Skeletal muscle tissue (tissue), 4 donors: ENCODE data around the gene BMF. TPM values are rescaled to one million over a fixed set of nuclear protein-coding genes. Genes with fewer than 3 reads are reported as not detected.

Experiments
- H3K27ac ChIP-seq: one replicate; pipeline ENCODE4 v1.7.0; 2013; ENCODE audit warnings: mild to moderate bottlenecking, low read depth, low read length, inconsistent platforms
- H3K27me3 ChIP-seq, 3 donors: one replicate each; pipeline ENCODE4 v1.7.0; 2013; ENCODE audit warnings: low read length in 3 of 3; ENCODE audit not compliant: control insufficient read depth in 3 of 3, insufficient read depth in 3 of 3
- H3K36me3 ChIP-seq, 3 donors: one replicate each; pipeline ENCODE4 v1.7.0; 2013; ENCODE audit warnings: low read length in 3 of 3; ENCODE audit not compliant: control insufficient read depth in 3 of 3, insufficient read depth in 3 of 3
- H3K4me1 ChIP-seq, 3 donors: one replicate each; pipeline ENCODE4 v1.7.0; 2013; ENCODE audit warnings: low read length in 3 of 3, mild to moderate bottlenecking in 3 of 3; ENCODE audit not compliant: control insufficient read depth in 3 of 3, insufficient read depth in 3 of 3
- H3K4me3 ChIP-seq, 3 donors: one replicate each; pipeline ENCODE4 v1.7.0; 2013; ENCODE audit warnings: low read length in 3 of 3
- H3K9ac ChIP-seq, 3 donors: one replicate each; pipeline ENCODE4 v1.7.0; 2013; ENCODE audit warnings: low read length in 3 of 3, mild to moderate bottlenecking in 3 of 3, moderate library complexity in 2 of 3, low read depth in 1 of 3
- H3K9me3 ChIP-seq, 3 donors: one replicate each; pipeline ENCODE4 v1.7.0; 2013; ENCODE audit warnings: low read length in 3 of 3; ENCODE audit not compliant: control insufficient read depth in 3 of 3
- total RNA-seq: library from RNA; depleted of rRNA; stranded (reverse); fragments of >200 nt; gene quantifications from one replicate; pipeline ENCODE4 v1.2.3, GENCODE V29; 2014
- donor health status: Osteomylitis.

Gene BMF
- total RNA-seq, 1 donor from 2014 or later, result 8.4 TPM

DNA sequence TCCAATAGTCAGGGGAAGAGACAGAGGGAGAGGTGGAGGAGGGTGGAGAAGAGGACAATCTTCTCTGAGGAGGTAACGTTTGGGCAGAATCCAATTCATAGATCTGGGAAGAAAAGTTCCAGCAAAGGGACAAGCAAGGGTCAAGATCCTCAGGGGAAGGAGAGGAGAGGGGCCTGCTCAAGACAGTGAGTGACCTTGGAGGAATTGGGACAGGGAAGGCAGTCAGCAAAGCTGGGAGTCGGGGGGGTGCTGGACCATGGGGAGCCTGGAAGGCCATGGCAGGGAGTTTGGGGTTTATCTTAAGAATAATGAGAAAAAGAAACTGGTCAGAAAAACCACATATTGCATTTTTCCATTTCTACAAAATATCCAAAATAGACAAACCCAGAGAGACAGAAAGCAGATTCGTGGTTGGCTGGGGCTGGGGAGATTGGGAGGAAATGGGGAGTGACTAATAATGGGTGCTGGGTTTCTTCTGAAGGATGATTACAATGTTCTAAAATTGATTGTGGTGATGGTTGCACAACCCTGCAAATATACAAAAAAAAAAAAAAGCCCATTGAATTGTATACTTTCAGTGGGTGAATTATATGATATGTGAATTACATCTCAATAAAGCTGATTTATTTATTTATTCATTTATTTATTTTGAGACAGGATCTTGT lies 50.1 kb downstream of the BMF start:
- Histone ChIP-seq H3K4me3 (no peak overlapping the region), H3K9me3 (no peaks in the 10 kb centered on the region), H3K4me1 (peaks cover 34 to 43% (median 37%) of the 10 kb centered on the region in 3 donors), H3K9ac (no peak overlapping the region), H3K36me3 (peaks cover 0 to 2% (median 0%) of the 10 kb centered on the region in 3 donors), H3K27me3 (no peaks in the 10 kb centered on the region), H3K27ac (no peak overlapping the region)

DNA sequence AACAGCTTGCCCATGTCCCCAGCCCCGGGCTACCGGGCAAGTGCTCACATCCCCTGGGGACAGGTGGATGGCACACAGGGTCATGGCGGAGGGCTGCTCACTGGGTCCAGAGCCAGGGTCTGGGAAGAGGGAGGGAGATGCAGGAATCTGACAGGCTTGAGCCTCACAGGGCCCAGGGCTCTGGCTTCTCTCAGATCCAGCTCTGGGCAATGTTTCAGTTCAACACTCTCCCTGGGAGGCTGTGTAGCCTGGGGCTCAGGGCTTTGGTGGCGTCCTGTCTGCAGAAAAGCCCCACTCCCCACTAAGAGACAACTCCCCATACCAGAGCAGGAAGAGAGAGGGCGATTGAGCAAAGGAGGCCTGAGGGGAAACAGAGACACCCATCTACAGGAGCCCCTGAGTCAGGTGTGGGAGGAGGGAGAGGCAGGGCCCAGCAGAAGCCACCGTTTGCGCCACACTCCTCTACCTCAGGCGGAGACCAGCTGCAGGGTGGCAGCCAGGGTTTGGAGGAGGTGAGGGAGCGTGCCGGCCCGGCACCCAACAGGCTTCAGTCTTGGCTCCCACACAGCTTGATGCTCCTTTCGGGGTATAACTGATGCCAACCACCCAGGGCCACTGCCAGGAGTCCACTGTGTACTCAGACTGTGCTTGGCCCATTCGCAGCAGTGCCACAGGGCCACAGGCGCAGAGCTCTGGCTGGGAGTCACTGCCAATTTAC lies 52.9 kb downstream of the BMF start:
- H3K27ac ChIP-seq, result peak overlapping the region; percentile 40
- peaks cover 24 to 36% (median 29%) of the 10 kb centered on the region in 3 donors for H3K4me1 ChIP-seq
- H3K36me3 ChIP-seq, result peaks cover 0 to 2% (median 0%) of the 10 kb centered on the region in 3 donors
- H3K9ac ChIP-seq, result peak overlapping the region; percentile 14 to 50 (median 27)
- H3K4me3 ChIP-seq, result no peak overlapping the region
- H3K27me3 ChIP-seq, result no peaks in the 10 kb centered on the region
- H3K9me3 ChIP-seq, result no peaks in the 10 kb centered on the region

DNA sequence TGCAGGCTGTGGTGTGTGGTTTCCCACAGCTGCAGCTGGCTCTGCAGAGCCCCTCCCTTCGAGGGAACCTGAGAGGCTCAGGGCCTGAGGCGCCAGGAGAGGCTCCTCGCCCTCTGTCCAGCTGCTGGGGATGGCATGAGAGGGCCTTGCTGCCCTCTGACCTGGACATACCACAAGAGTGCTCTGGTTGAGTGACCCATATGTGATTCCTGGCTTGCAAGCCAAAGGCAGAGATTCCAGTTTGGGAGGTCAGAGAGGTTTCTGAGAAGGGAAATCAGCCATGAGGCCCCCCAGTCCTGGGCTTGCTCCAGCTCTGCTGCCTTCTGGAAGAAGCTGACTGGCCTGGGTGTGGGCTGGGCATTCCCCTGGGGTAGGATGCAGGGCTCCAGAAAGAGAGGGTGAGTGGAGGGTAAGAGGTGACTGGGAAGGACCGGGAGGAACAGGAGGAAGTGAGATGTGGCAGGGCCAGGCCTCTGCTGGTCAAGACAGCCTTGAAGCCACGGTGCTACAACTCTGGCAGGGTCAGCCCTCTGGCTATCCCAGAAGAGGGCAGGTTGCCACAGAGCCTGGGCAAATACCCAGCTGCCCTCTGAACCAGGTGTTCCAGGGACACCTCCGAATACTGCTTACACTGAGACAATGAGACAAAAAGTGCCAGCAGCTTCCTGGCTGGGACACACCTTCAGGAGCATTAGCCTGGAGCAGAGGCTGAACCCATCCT lies 53.7 kb downstream of the BMF start:
- Histone ChIP-seq H3K9ac (peak overlapping the region; percentile 14 to 50 (median 27)), H3K9me3 (no peaks in the 10 kb centered on the region), H3K4me3 (no peak overlapping the region), H3K27me3 (no peaks in the 10 kb centered on the region), H3K36me3 (peaks cover 0 to 2% (median 0%) of the 10 kb centered on the region in 3 donors), H3K4me1 (peaks cover 26 to 43% (median 32%) of the 10 kb centered on the region in 3 donors), H3K27ac (peak overlapping the region; percentile 40)

DNA sequence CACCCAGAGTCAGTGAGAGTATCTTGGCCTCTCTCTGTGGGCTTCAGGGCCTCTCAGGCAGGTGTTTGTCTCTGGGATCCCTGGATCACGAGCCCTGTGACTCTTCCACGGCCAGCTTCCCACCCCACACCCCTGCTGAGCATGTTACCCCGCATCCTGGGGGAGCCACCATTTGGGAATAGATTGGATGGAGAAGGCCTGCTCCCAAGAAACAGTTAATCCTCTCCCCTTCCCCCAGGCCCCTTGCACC lies 54.1 kb downstream of the BMF start:
- H3K9ac ChIP-seq, result peak overlapping the region in 1 of 3 donors; percentile 50
- H3K4me3 ChIP-seq, result no peak overlapping the region
- peaks cover 27 to 47% (median 33%) of the 10 kb centered on the region in 3 donors for H3K4me1 ChIP-seq
- peak overlapping the region; percentile 36 for H3K27ac ChIP-seq
- no peaks in the 10 kb centered on the region for H3K9me3 ChIP-seq
- no peaks in the 10 kb centered on the region for H3K27me3 ChIP-seq
- peaks cover 0 to 2% (median 0%) of the 10 kb centered on the region in 3 donors for H3K36me3 ChIP-seq

DNA sequence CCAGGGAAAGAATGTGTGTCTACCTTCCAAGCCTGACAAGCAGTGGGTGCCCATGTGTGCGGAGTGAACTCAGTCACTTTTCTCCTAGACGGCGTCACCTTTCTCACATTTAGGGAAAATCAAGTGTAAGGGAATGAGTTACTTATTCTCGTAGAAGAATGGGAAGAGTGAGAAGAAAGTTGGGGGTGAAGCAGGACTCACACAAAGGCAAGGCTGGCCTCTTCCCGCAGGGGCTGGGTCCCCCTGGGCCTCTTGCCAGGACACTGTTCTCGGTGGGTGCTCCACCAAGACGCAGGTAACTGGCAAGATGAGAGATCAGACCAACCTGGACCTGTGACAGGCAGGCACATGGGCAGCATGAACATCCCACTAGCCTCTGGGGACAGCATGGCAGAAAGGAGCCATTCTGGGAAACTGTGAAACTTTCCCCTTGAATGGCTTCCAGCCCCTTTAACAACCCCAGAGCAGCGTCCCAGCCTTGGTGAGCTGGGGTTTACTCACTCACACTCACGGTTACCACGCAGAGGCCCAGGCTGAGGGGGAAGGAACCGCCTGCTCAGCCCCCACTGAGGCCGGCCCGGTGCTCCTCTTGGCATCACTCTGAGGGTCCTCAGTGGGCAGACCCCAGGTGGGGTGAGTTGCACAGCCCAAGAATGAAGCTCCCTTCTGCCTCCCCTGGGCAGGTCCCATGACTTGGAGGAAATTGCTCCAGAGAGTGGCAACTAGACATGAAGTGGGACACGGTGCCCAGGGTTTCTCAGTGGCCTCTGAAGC lies 54.7 kb downstream of the BMF start:
- H3K36me3 ChIP-seq, result peaks cover 0 to 2% (median 0%) of the 10 kb centered on the region in 3 donors
- no peaks in the 10 kb centered on the region for H3K9me3 ChIP-seq
- H3K9ac ChIP-seq, result peak overlapping the region in 1 of 3 donors; percentile 45
- H3K27ac ChIP-seq, result no peak overlapping the region
- H3K4me1 ChIP-seq, result peaks cover 27 to 47% (median 33%) of the 10 kb centered on the region in 3 donors
- no peaks in the 10 kb centered on the region for H3K27me3 ChIP-seq
- no peak overlapping the region for H3K4me3 ChIP-seq

DNA sequence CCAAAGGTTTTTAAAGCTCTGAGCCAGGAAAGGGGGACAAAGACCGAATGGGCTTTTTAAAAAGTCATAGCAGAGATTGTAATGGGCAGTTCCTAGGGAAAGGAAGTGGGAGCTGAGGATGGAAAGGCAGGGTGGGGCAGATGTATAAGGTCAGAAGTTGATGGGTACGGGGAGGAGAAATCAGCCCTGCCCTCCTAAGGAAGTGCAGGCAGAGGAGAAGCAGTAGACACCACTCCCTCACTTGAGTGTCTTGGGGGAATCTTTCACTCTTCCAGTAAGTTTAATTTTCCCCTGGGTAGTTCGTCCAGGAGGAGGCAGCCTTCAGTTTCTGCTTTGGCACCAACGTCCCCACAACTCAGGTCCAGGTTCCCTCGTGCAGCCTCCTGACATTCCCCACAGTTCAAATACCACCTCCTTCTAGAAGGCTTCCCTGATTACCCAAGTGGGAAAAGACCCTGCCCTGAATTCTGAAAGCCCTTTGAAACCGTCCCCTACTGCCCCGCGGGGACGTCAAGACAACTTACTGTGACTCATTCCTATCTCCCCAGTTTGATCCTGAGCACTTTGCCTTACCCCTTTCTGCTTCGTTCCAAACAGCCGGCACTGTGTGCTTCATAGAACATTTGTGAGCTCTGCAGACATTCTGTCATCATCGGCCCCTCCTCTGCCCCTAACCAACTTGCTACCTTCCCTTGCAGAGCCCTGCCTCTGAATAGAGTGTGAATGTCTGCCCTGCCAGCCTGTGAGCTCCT lies 55.4 kb downstream of the BMF start:
- Histone ChIP-seq H3K9me3 (no peaks in the 10 kb centered on the region), H3K36me3 (peaks cover 0 to 4% (median 0%) of the 10 kb centered on the region in 3 donors), H3K27me3 (no peaks in the 10 kb centered on the region), H3K4me1 (peaks cover 30 to 51% (median 35%) of the 10 kb centered on the region in 3 donors), H3K27ac (no peak overlapping the region), H3K9ac (no peak overlapping the region), H3K4me3 (no peak overlapping the region)

DNA sequence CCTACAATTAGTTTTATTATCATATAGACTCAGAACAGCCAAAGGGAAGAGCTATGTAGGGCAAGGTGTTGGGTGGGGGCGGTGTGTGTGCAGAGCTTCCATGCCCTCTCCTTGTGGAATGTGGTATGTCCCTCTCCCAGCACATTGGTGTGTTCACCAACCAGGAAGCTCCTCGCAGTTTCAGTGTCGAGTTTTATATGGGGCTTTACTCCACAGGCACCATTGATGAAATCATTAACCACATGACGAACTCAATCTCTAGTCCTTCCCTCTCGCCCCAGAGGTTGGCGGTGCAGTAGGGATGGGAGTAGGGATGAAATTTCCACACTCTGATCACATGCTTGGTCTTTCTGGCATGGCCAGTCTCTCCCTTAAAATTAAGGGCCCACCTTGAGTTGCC lies 56.1 kb downstream of the BMF start:
- Histone ChIP-seq H3K27me3 (no peaks in the 10 kb centered on the region), H3K9me3 (no peaks in the 10 kb centered on the region), H3K4me1 (peaks cover 35 to 56% (median 42%) of the 10 kb centered on the region in 3 donors), H3K36me3 (peaks cover 0 to 4% (median 2%) of the 10 kb centered on the region in 3 donors), H3K27ac (no peak overlapping the region), H3K4me3 (no peak overlapping the region), H3K9ac (no peak overlapping the region)

DNA sequence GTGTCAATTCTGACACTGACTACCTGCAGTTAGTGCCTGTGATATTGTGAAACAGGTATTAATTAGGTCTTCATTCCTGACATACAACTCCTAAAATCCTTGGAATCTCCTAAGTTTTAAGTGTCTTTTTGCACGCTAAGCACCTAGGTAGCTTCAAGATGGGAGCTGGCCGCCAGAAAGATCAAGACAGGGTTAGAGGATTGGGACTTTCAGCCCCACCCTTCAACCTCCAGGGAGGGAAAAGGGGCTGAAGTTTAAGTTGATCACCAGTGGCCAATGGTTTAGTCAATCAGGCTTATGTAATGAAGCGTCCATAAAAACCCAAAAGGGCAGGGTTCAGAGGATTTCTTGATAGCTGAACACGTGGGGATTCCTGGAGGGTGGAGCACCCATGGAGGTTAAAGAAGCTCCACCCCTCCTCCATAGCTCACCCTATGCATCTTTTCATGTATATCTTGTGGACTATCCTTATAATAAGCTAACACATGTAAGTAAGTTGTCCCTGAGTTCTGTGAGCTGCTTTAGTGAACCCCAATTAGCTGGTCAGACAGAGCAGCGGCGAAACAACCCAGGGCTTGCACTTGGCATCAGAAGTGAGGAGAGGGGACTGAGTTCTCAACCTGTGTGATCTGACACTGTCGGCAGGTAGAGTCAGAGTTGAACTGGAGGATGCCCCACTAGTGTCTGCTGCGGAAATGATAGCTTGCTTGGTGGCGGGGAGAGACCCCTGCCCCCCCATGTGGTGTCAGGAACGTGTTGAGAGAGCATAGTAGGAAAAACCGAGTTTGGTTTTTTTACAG lies 56.9 kb downstream of the BMF start:
- Histone ChIP-seq H3K27ac (no peak overlapping the region), H3K27me3 (no peaks in the 10 kb centered on the region), H3K9me3 (no peaks in the 10 kb centered on the region), H3K4me1 (peaks cover 43 to 64% (median 48%) of the 10 kb centered on the region in 3 donors), H3K36me3 (peaks cover 0 to 7% (median 2%) of the 10 kb centered on the region in 3 donors), H3K9ac (no peak overlapping the region), H3K4me3 (no peak overlapping the region)
